Endometrium (tissue), 2 donors: ENCODE results near the gene GLIPR1.
"Not testable (repeated sequence)": the region's sequence is repeated elsewhere in the genome, so short reads cannot be mapped to it uniquely, and the experiment has no call there.

Experiments
- FAIRE-seq: peaks from 2 replicates; lab custom pipeline; 2012; peaks lifted over from hg19 to GRCh38; lab: Jason Lieb, UNC
- donor health status: control.
- donor health status: control.

The GLIPR1 gene

GRCh38 chr12:75480469-75480949 lies at the start of gene GLIPR1:
Gene GLIPR1 (plus strand): TSS chr12:75480755. CDS start chr12:75480881, 126 bp downstream.
- peak; percentile 54 for FAIRE-seq

- no peak for FAIRE-seq
These were observed 47.6 kb upstream of the GLIPR1 start for GRCh38 chr12:75432924-75433323.

- FAIRE-seq = no peak
These were observed 43.0 kb upstream of the GLIPR1 start for GRCh38 chr12:75437564-75437963.

- FAIRE-seq = no peak
These were observed 42.3 kb upstream of the GLIPR1 start for GRCh38 chr12:75438059-75438754.

GRCh38 chr12:75439048-75439447 lies 41.5 kb upstream of the GLIPR1 start:
- no peak for FAIRE-seq

GRCh38 chr12:75439930-75440329 lies 40.6 kb upstream of the GLIPR1 start:
- no peak for FAIRE-seq

- not testable (repeated sequence) for FAIRE-seq
These were observed 38.7 kb upstream of the GLIPR1 start for GRCh38 chr12:75441687-75442449.

- not testable (repeated sequence) for FAIRE-seq
These were observed 38.1 kb upstream of the GLIPR1 start for GRCh38 chr12:75442454-75442853.

- FAIRE-seq = no peak
These were observed 36.8 kb upstream of the GLIPR1 start for GRCh38 chr12:75443709-75444108.

- no peak for FAIRE-seq
These were observed 36.0 kb upstream of the GLIPR1 start for GRCh38 chr12:75444429-75445136.

GRCh38 chr12:75445137-75445507 lies 35.4 kb upstream of the GLIPR1 start:
- FAIRE-seq = not testable (repeated sequence)

- no peak for FAIRE-seq
These were observed 33.7 kb upstream of the GLIPR1 start for GRCh38 chr12:75446857-75447256.

GRCh38 chr12:75447691-75448393 lies 32.7 kb upstream of the GLIPR1 start:
- FAIRE-seq = no peak

- FAIRE-seq = no peak
These were observed 27.8 kb upstream of the GLIPR1 start for GRCh38 chr12:75452675-75453330.

- FAIRE-seq = no peak
These were observed 24.7 kb upstream of the GLIPR1 start for GRCh38 chr12:75455839-75456238.

- FAIRE-seq = no peak
These were observed 23.4 kb upstream of the GLIPR1 start for GRCh38 chr12:75457191-75457590.

GRCh38 chr12:75457866-75458265 lies 22.7 kb upstream of the GLIPR1 start:
- not testable (repeated sequence) for FAIRE-seq

GRCh38 chr12:75459755-75460154 lies 20.8 kb upstream of the GLIPR1 start:
- no peak for FAIRE-seq

- no peak for FAIRE-seq
These were observed 20.4 kb upstream of the GLIPR1 start for GRCh38 chr12:75460204-75460603.

GRCh38 chr12:75471902-75472890 lies 8.4 kb upstream of the GLIPR1 start:
- no peak for FAIRE-seq
